GM12801 (cell line): ENCODE measurements around the gene INF2.

Source experiments
- TF ChIP-seq, protein P1 (sequence below): IDR thresholded peaks from one replicate; pipeline ENCODE4 v1.5.1; 2011; ENCODE audit warnings: control low read depth; ENCODE audit not compliant: insufficient read length; ENCODE audit errors: extremely low read depth

Gene INF2

DNA sequence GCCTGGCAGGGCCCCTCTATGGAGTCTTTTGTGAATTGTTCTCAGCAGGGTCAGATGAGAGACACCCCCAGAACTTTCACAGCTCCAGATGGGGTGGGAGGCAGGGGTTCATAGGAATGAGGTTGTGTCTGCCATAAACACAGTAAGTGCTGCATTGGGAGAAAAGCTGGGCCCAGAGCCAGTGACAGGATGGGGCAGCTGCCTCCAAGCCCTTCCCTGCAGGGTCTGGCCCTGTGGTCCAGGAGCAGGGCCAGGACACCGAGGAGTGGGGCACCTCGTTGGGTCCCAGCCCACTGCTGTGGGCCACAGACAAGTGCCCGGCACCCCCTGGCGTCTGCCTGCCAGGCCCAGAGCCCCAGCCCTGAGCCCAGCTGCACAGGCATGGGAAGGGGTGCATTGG, 13.3 kb downstream of the INF2 start:
- TF ChIP-seq, protein P1, sequence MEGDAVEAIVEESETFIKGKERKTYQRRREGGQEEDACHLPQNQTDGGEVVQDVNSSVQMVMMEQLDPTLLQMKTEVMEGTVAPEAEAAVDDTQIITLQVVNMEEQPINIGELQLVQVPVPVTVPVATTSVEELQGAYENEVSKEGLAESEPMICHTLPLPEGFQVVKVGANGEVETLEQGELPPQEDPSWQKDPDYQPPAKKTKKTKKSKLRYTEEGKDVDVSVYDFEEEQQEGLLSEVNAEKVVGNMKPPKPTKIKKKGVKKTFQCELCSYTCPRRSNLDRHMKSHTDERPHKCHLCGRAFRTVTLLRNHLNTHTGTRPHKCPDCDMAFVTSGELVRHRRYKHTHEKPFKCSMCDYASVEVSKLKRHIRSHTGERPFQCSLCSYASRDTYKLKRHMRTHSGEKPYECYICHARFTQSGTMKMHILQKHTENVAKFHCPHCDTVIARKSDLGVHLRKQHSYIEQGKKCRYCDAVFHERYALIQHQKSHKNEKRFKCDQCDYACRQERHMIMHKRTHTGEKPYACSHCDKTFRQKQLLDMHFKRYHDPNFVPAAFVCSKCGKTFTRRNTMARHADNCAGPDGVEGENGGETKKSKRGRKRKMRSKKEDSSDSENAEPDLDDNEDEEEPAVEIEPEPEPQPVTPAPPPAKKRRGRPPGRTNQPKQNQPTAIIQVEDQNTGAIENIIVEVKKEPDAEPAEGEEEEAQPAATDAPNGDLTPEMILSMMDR = no peak

DNA sequence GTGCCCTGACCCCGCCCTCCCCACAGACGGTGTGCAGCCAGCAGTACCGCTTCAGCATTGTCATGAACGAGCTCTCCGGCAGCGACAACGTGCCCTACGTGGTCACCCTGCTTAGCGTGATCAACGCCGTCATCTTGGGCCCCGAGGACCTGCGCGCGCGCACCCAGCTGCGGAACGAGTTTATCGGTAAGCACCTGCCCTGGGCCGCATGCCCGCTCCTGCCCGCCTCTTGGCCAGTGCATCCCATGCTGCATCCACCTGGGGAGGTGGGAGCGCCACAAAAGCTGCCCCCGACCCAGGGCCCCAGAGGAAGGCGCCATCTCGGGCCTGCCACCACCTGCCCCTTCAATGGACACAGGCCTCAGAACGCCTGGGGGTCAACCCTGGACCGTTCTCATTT, 13.9 kb downstream of the INF2 start:
- TF ChIP-seq, protein P1 = no peak

DNA sequence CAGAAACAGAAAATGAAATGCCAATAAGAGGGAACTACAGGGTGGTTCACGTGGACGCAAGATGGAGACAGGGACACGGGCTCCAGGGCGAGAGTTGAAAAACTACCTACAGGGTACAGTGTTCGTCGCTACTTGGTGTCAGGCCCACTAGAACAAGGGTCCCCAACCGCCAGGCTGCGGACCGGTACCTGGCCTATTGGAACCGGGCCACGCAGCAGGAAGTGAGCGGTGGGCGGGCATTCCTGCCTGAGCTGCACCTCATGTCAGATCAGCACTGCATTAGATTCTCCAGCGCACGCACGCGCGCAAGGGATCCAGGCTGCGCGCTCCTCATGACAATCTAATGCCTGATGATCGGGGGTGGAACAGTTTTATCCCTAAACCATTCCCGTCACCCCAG, 14.8 kb downstream of the INF2 start:
- TF ChIP-seq, protein P1 = no peak

DNA sequence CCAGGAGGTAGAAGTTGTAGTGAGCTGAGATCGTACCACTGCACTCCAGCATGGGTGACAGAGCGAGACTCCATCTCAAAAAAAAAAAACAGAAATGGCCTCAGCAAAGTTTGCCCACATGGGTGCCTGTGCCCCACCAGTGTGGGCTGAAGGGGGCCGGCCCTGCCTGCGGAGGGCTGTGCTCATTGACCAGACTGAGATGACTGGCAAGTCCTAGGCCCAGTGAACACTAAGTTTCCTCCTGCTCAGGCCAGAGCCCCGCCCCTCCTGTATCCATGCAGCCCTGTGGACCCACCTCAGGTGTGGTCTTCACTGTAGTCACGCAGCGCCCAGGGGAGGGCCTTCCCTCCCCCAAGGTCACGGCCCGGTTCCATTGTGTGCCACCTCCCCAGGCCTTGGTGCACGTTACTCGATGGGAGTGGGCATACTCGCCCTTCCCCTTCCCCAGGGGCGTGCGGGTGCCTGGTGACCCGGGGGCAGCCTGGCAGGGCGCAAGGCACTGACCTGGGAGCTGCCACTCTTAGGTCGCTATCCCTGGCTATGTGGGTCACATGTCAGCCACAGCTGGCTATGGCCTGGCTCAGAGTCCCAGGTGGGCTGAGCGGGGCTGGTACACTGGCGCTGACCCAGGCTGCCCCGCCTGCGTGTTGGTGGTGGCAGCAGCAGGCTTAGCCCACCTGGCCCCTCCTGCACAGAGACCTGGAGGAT, 16.1 kb downstream of the INF2 start:
- TF ChIP-seq, protein P1 = no peak

DNA sequence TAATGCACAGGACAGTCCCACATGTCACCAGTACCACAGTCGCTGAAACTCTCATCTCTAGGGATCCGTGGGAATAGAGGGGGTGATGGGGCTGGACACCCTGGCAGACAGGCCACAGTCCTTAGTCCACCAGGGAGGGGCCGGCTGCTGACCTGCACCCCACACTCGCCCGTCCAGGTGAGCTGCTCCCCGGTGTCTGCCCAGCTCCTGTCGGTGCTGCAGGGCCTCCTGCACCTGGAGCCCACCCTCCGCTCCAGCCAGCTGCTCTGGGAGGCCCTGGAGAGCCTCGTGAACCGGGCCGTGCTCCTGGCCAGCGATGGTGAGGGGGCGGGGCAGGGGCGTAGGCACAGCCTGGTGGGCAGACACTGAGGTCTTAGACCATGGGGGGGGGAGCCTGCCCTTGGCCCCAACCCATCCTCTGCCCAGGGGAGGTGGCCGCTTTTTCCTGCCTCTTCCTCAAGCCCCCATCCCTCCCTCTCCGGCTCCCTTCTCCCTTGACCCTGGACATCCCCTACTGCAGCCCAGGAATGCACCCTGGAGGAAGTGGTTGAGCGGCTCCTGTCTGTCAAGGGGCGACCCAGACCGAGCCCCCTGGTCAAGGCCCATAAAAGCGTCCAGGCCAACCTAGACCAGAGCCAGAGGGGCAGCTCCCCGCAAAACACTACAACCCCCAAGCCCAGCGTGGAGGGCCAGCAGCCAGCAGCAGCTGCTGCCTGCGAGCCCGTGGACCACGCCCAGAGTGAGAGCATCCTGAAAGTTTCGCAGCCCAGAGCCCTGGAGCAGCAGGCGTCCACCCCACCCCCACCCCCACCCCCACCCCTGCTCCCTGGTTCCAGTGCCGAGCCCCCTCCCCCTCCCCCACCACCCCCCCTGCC, 17.6 kb downstream of the INF2 start:
- TF ChIP-seq, protein P1 = no peak

DNA sequence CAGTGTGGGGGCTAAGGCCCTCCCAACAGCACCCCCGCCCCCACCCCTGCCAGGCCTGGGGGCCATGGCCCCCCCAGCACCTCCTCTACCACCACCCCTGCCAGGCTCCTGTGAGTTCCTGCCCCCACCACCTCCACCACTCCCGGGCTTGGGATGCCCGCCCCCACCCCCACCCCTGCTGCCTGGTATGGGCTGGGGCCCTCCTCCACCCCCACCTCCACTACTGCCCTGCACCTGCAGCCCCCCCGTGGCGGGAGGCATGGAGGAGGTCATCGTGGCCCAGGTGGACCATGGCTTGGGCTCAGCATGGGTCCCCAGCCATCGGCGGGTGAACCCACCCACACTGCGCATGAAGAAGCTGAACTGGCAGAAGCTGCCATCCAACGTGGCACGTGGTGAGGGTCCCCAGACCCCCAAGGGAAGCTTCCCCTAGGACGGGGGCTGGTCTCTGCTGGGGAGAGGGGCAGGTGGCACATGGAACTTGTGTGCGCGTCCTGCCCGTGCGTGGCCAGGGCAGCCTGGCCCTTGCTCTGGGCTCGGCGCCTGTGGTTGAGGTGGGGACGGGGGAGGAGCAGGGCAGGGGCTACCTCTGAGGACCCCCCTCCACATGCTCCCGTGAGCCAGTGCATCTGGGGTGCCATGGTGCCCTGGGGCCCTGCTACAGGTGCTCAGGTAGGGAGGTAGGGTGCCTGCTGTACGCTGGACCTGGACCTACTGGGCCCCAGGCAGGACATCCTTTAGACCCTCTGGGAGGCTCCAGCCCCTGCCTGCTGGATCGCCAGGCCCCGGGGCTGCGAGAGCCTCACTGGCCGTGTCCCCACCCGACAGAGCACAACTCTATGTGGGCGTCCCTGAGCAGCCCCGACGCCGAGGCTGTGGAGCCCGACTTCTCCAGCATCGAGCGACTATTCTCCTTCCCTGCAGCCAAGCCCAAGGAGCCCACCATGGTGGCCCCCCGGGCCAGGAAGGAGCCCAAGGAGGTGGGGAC, 18.5 kb downstream of the INF2 start:
- TF ChIP-seq, protein P1 = no peak

DNA sequence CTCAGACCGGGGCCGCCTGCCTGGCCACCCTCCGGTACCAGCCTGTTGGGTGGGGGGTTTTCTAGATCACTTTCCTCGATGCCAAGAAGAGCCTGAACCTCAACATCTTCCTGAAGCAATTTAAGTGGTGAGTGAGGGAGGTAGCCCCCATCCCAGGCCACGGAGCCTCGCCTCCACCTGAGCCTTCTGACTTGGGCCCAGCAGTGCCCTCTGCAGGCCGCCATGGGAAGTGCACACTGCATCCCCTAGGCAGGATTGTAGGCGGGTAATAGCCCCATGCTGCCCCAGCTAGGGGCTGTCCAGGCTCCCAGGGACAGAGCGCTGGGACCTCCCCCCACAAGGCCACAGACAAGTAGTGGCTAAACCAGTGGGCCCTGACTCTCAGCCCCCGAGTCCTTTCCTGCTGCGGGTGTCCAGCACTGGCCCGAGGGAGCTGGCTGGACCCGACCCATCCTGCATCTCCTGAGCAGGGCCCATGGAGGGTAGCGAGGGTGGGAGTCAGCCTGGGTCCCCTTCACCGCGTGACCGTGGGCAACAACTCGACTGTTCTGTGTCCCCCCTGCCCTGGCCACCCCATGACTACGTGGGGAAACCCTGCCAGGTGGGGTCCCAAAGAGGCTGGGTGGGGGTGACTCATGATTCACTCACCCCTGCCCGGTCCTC, 19.3 kb downstream of the INF2 start:
- TF ChIP-seq, protein P1 = peak; percentile 60
